ENCODE data around the gene RAPGEF5.

Gene RAPGEF5

DNA sequence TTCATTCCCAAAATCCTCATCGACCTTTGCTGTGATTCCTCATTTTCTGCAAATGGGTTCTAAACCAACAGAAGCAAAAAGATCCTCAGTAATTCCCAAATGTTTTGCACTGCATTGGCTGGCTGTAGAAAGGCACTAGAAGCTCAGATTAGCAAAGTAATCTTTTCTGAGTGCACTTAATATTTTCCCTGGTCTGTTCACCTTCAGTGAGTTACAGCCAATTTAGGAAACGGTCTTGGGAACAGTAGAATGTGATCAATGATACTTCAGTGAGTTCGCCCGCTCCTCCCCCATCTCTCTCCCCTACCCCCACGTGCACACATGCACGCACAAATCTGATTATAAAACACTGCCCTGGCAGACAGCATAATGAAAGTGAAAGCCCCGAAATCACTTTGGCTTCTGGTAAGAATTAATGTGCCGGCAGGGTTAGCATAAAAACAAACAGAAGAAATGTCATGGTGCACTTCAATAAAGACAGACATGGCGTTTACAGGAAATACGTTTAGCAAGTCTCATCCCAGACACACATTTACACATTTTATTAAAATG lies 209.9 kb downstream of the RAPGEF5 start:
- FAIRE-seq: no peak

- FAIRE-seq: no peak
Measured at GRCh38 chr7:22144950-22145349, 212.0 kb downstream of the RAPGEF5 start.

DNA sequence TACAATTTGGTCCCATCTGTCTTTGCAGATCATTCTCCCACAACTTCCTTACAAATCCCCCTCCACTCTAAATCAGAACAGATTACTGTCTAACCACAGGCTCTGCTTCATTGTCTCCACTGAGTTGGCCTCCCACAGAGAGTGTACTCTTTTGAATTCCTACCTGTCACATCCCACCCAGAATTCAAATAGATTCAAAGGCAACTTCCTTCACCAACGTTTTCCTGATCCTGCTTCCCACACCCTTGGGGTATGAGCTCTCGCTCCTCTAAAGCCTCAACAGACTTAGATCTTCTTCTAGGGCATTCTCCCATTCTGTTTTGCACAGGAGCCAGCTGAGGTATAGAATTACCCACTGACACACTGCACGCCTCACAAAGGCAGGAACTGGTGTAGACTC lies 213.5 kb downstream of the RAPGEF5 start:
- FAIRE-seq: no peak

- FAIRE-seq: no peak
Measured at GRCh38 chr7:22142572-22142971, 214.4 kb downstream of the RAPGEF5 start.

GRCh38 chr7:22141355-22141754 lies 215.6 kb downstream of the RAPGEF5 start:
- no peak for FAIRE-seq

- no peak for FAIRE-seq
Measured at GRCh38 chr7:22140578-22140977, 216.4 kb downstream of the RAPGEF5 start.

DNA sequence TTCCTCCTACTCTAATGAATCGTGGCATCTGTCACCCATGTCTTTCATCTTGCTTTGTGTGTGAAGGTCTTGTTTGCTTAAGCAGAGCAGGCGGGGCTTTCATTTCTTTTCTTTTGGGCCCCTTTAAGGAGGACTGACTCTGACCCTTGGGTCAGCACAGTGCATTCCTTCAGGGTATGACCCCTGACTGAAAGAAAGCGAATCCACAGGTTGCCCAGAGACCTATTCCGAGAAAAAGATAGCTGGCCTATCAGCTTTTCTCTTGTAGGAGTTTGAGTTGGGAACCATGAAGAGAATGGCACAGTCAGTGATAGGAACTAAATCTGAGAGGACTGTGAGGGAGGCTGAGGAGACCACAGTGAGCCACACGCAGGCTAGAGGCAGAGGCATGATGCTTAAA lies 218.1 kb downstream of the RAPGEF5 start:
- no peak for FAIRE-seq

DNA sequence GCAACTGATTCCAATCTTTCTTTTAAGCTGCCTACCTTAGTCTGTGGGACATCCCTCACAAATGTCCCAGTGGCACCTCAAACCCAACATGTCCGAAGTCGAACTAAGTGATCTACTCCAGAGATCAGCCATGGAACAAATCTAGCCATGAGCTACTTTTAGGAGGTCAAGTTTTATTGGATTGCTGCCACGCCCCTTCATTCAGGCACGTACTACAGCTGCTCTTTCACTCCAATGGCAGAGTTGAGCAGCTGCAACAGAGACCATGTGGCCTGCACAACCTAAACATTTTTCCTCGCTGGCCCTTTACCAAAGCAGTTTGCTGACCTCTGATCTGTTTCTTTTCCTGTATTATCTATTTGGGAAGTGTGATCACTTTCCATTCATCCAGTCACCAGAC lies 218.8 kb downstream of the RAPGEF5 start:
- FAIRE-seq: no peak

DNA sequence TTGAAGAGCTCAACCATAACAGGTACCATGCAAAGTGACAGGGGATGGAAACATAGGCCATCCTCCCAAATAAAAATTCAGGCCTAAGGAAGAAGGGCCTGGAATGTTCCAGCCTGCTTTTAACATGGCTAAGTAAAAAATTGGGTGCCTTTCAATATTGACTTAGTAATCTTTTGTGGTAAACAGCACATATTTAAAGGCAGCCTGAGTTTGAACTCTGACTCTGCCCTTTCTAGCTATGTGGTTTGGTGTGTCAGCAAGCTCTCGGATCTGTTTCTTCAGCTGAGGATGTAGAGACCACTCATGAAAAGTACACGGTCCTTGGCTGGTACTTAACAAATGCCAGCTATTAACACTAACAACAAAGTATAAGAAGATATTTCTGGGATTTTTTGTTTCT lies 219.5 kb downstream of the RAPGEF5 start:
- FAIRE-seq: no peak

DNA sequence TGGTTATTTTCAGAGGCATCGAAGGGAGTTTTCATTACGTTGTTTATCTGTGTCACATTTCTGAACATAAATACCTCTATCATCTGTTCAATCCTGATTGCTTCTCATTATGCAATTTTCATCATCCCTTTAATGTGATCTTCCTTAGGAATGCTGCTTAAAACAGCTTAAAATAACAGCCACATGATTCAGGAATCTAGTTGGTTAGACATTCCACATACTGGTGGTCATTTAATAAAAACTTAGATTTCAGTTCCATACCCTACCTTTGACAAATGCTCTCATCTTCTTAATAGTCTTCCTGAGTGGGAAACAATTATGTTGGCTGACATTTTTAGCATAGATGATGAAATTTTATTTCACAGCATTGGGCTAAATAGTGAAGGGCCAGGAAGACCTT lies 219.9 kb downstream of the RAPGEF5 start:
- no peak for FAIRE-seq

GRCh38 chr7:22129819-22130580 lies 227.0 kb downstream of the RAPGEF5 start:
- FAIRE-seq: no peak

- FAIRE-seq: no peak
Measured at GRCh38 chr7:22129166-22129565, 227.8 kb downstream of the RAPGEF5 start.

DNA sequence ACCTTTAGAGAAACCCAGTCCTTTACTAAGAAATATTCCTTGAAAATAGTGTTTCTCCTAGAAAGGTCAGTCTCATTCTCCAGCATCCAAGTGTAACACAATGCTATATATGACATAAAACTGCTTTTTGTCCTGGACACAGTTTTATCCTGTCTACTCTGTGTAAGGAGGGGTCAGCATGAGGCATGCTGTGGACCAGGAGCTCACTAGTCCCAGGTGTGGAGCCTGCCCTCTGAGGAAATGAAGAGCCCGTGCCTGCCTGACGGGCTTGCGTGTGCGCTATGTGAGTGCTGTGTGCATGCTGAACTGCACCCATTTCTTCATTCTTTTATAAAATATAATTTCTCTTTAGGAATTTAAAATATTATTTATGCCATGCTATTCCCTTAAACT lies 228.4 kb downstream of the RAPGEF5 start:
- FAIRE-seq: no peak

- FAIRE-seq: no peak
Measured at GRCh38 chr7:22127835-22128527, 229.0 kb downstream of the RAPGEF5 start.

GRCh38 chr7:22125436-22125835 lies 231.5 kb downstream of the RAPGEF5 start:
- no peak for FAIRE-seq

DNA sequence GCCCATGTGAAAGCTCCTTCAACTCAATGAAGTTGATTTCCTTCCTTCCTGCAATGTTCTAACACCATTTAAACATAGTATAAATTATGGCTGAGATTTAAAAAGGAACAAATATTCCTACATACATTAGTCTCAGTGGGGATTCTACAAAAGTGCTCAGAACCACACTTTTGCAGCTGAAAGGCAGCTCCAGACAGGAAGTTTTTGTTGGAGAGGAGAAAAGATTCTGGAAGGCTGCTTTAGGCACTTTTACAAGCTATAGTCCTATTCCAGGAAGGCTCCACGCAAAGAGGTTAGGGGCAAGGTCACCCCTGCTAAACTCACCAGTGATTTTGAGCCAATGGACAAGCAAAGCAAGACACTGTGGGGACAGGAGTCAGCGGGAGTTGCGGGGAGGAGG lies 232.0 kb downstream of the RAPGEF5 start:
- FAIRE-seq: no peak

GRCh38 chr7:22123139-22123538 lies 233.8 kb downstream of the RAPGEF5 start:
- no peak for FAIRE-seq

- no peak for FAIRE-seq
Measured at GRCh38 chr7:22121702-22122474, 235.1 kb downstream of the RAPGEF5 start.

- no peak for FAIRE-seq
Measured at GRCh38 chr7:22120391-22121053, 236.4 kb downstream of the RAPGEF5 start.

- no peak for FAIRE-seq
Measured at GRCh38 chr7:22117222-22117621, 239.7 kb downstream of the RAPGEF5 start.

DNA sequence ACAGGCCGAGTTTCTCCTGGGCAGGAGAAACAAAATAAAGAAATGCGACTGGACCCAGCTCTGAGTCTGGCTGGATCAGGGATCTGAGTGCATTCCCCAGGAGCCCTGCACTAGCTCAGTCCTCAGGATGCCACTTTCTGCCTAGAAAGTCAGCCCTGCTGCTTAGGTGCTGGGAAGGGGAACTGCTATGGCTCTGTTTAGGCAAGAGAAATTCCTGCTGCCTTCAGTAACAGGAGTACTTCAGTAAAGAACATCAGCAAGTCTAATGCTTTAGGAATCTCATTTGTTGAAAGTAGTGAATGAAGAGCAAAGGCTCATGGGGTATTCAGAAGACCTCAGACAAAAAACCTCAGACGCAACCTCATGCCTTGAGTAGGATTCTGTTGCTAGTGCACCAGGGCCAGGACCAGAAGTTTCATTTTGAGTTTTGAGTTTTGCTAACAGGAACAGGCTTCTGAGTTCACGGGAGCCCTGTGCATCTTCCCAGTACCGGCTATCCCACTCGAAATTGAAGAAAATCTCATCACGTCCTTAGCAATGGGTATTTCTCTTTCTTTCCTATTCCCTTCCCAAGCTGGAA lies 240.4 kb downstream of the RAPGEF5 start:
- FAIRE-seq: no peak

GRCh38 chr7:22115689-22116088 lies 241.3 kb downstream of the RAPGEF5 start:
- no peak for FAIRE-seq
